Tibial artery (tissue), 4 donors: ENCODE measurements around the gene FUBP1.

Experiments used
- DNase-seq, 2 donors: peaks; one replicate each; pipeline ENCODE4 v3.0.0-alpha.2; 2019
- H3K27ac ChIP-seq, 2 donors: fragments of 200-600 bp; sonication (generic) in 1 of 2; 1 replicate in 1 of 2; 2 replicates in 1 of 2; pipeline ENCODE4 v1.5.1; 2018 to 2019; ENCODE audit warnings: mild to moderate bottlenecking in 1 of 2
- H3K27me3 ChIP-seq, 2 donors: fragments of 200-600 bp; sonication (generic) in 1 of 2; one replicate each; pipeline versions ENCODE4 v1.5.1 to v1.6.0; 2016 to 2019
- H3K36me3 ChIP-seq, 3 donors: fragments of 200-600 bp; sonication (generic) in 2 of 3; one replicate each; pipeline ENCODE4 v1.5.1; 2016 to 2019; ENCODE audit warnings: mild to moderate bottlenecking in 2 of 3
- H3K4me1 ChIP-seq, 4 donors: fragments of 200-600 bp; sonication (generic) in 2 of 4; 1 replicate in 3 of 4; 2 replicates in 1 of 4; pipeline ENCODE4 v1.5.1; 2016 to 2019
- H3K4me3 ChIP-seq, 2 donors: fragments of 200-600 bp; sonication (generic) in 1 of 2; 1 replicate in 1 of 2; 2 replicates in 1 of 2; pipeline ENCODE4 v1.5.1; 2018 to 2019; ENCODE audit warnings: mild to moderate bottlenecking in 2 of 2
- H3K9me3 ChIP-seq, 3 donors: fragments of 200-600 bp; sonication (generic) in 1 of 3; one replicate each; pipeline ENCODE4 v1.5.1; 2016 to 2019
- intact Hi-C: fragments of 100-400 bp; cut with DNase I; formaldehyde crosslinking; loops from one replicate; pipeline ENCODE4 v1.15.0; 2023; ENCODE audit warnings: low total_unique reads
- TF ChIP-seq, protein P1 (sequence below), 2 experiments: fragments of 200-600 bp in 1 of 2; fragments of 450-650 bp in 1 of 2; IDR thresholded peaks; one replicate each; pipeline ENCODE4 v1.5.1; 2017 to 2019; ENCODE audit warnings: antibody characterized with exemption in 2 of 2, mild to moderate bottlenecking in 1 of 2, moderate library complexity in 1 of 2

FUBP1 gene

DNA sequence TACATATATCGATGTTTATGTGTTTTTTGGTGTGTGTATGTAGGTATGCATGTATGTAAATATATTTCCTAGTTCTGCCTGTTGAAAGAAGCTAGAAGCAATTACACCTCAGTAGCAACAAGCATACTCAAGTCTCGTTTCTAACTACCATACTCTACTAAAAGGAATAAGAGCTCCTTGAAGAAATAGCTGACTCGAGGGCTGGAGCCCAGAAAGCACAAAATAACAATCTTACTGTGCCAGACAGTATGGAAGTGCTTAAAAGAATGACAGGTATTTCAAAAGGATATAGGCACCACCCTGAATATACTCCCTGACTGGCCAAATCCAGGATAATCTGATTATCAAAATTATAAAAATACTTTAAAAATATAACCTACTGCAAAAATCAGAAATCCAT, 23.2 kb downstream of the FUBP1 start:
- Histone ChIP-seq H3K4me1 (peaks cover 0 to 7% (median 2%) of the 10 kb centered on the region in 4 donors), H3K27me3 (no peaks in the 10 kb centered on the region), H3K27ac (no peak overlapping the region), H3K36me3 (peaks cover 74 to 100% (median 85%) of the 10 kb centered on the region in 3 donors), H3K4me3 (no peak overlapping the region), H3K9me3 (no peaks in the 10 kb centered on the region)
- DNase-seq, result no peak
- TF ChIP-seq, protein P1, sequence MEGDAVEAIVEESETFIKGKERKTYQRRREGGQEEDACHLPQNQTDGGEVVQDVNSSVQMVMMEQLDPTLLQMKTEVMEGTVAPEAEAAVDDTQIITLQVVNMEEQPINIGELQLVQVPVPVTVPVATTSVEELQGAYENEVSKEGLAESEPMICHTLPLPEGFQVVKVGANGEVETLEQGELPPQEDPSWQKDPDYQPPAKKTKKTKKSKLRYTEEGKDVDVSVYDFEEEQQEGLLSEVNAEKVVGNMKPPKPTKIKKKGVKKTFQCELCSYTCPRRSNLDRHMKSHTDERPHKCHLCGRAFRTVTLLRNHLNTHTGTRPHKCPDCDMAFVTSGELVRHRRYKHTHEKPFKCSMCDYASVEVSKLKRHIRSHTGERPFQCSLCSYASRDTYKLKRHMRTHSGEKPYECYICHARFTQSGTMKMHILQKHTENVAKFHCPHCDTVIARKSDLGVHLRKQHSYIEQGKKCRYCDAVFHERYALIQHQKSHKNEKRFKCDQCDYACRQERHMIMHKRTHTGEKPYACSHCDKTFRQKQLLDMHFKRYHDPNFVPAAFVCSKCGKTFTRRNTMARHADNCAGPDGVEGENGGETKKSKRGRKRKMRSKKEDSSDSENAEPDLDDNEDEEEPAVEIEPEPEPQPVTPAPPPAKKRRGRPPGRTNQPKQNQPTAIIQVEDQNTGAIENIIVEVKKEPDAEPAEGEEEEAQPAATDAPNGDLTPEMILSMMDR (IDR thresholded peaks at IDR 0.05), result no peak
- intact Hi-C loops, result loop anchor here (10.0 kb wide), 1 partner anchor 159 kb away; no protein-coding TSS in a partner anchor

DNA sequence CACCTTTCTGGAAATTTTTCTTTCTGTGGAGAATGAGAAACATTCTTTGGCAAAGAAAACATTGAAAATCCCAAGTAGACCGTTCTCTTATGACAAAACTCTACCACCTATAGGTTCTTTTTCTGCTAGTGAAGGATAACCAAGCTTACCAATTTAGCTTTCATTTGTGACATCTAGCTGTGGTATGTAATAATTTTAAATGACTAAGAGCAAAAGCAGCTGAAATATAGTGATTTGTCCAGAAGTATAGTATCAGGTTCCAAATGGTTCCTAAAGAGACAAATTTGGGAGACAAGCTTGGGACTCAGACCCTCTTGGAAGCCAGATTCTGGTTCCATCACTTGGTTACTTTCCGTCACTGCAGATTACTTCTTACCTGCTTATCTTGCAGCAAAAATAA, 24.4 kb downstream of the FUBP1 start:
- Histone ChIP-seq H3K9me3 (no peaks in the 10 kb centered on the region), H3K4me1 (peaks cover 0 to 15% (median 4%) of the 10 kb centered on the region in 4 donors), H3K27me3 (no peaks in the 10 kb centered on the region), H3K27ac (no peak overlapping the region), H3K4me3 (no peak overlapping the region), H3K36me3 (peaks cover 62 to 94% (median 78%) of the 10 kb centered on the region in 3 donors)
- TF ChIP-seq, protein P1 (IDR thresholded peaks at IDR 0.05), result no peak
- intact Hi-C loops, result loop anchor here (10.0 kb wide), 1 partner anchor 160 kb away; no protein-coding TSS in a partner anchor
- no peak for DNase-seq

GRCh38 chr1:77953907-77954306, 25.0 kb downstream of the FUBP1 start:
- intact Hi-C loops, result loop anchor here (10.0 kb wide), 1 partner anchor 161 kb away; no protein-coding TSS in a partner anchor

GRCh38 chr1:77951328-77951727, 27.5 kb downstream of the FUBP1 start:
- H3K4me1 ChIP-seq, result peaks cover 0 to 45% (median 13%) of the 10 kb centered on the region in 4 donors
- peaks cover 71 to 89% (median 85%) of the 10 kb centered on the region in 3 donors for H3K36me3 ChIP-seq
- no peaks in the 10 kb centered on the region for H3K27me3 ChIP-seq
- no peak overlapping the region for H3K4me3 ChIP-seq
- H3K9me3 ChIP-seq, result no peaks in the 10 kb centered on the region
- intact Hi-C loops, result loop anchor here (10.0 kb wide), 1 partner anchor 163 kb away; no protein-coding TSS in a partner anchor
- no peak for DNase-seq
- H3K27ac ChIP-seq, result no peak overlapping the region
- TF ChIP-seq, protein P1 (IDR thresholded peaks at IDR 0.05), result no peak

More at GRCh38 chr1:77953907-77954306, 25.0 kb downstream of the FUBP1 start:
- no peak for DNase-seq
- H3K27ac ChIP-seq, result no peak overlapping the region
- peaks cover 56 to 90% (median 78%) of the 10 kb centered on the region in 3 donors for H3K36me3 ChIP-seq
- TF ChIP-seq, protein P1 (IDR thresholded peaks at IDR 0.05), result no peak
- H3K4me1 ChIP-seq, result peaks cover 0 to 21% (median 9%) of the 10 kb centered on the region in 4 donors
- H3K27me3 ChIP-seq, result no peaks in the 10 kb centered on the region
- H3K4me3 ChIP-seq, result no peak overlapping the region
- no peaks in the 10 kb centered on the region for H3K9me3 ChIP-seq

GRCh38 chr1:77950873-77951272, 28.0 kb downstream of the FUBP1 start:
- no peak for DNase-seq
- Histone ChIP-seq H3K36me3 (peaks cover 71 to 85% (median 85%) of the 10 kb centered on the region in 3 donors), H3K9me3 (no peaks in the 10 kb centered on the region), H3K4me1 (peaks cover 0 to 46% (median 13%) of the 10 kb centered on the region in 4 donors), H3K27me3 (no peaks in the 10 kb centered on the region), H3K4me3 (no peak overlapping the region), H3K27ac (no peak overlapping the region)
- intact Hi-C loops, result loop anchor here (10.0 kb wide), 1 partner anchor 164 kb away; no protein-coding TSS in a partner anchor
- TF ChIP-seq, protein P1 (IDR thresholded peaks at IDR 0.05), result no peak
